ENCODE results near the gene LMX1B.
"Not testable (repeated sequence)": the region's sequence is repeated elsewhere in the genome, so short reads cannot be mapped to it uniquely, and the experiment has no call there.

Gene LMX1B

GRCh38 chr9:126613651-126614050 is at the start of gene LMX1B:
LMX1B (plus strand) TSS chr9:126613928; CDS start chr9:126614450, 522 bp downstream.
- DNase-seq = no peak

GRCh38 chr9:126564128-126564527 is 49.6 kb upstream of the LMX1B start:
- no peak for DNase-seq

- DNase-seq = no peak
Measured at GRCh38 chr9:126564716-126565115, 49.0 kb upstream of the LMX1B start.

- no peak for DNase-seq
Measured at GRCh38 chr9:126565336-126566128, 48.2 kb upstream of the LMX1B start.

GRCh38 chr9:126569036-126569435 is 44.7 kb upstream of the LMX1B start:
- DNase-seq = no peak

- DNase-seq = no peak
Measured at GRCh38 chr9:126578029-126578428, 35.7 kb upstream of the LMX1B start.

GRCh38 chr9:126580319-126580718 is 33.4 kb upstream of the LMX1B start:
- DNase-seq = not testable (repeated sequence)

- no peak for DNase-seq
Measured at GRCh38 chr9:126581893-126582292, 31.8 kb upstream of the LMX1B start.

GRCh38 chr9:126582427-126582826 is 31.3 kb upstream of the LMX1B start:
- DNase-seq = no peak

GRCh38 chr9:126583144-126583760 is 30.5 kb upstream of the LMX1B start:
- no peak for DNase-seq

- DNase-seq = no peak
Measured at GRCh38 chr9:126584611-126585010, 29.1 kb upstream of the LMX1B start.

GRCh38 chr9:126586236-126586635 is 27.5 kb upstream of the LMX1B start:
- DNase-seq = no peak

GRCh38 chr9:126587187-126588185 is 26.2 kb upstream of the LMX1B start:
- no peak for DNase-seq

- no peak for DNase-seq
Measured at GRCh38 chr9:126588491-126589168, 25.1 kb upstream of the LMX1B start.

- DNase-seq = no peak
Measured at GRCh38 chr9:126589349-126589748, 24.4 kb upstream of the LMX1B start.

- DNase-seq = no peak
Measured at GRCh38 chr9:126591083-126591482, 22.6 kb upstream of the LMX1B start.

- DNase-seq = no peak
Measured at GRCh38 chr9:126591922-126592321, 21.8 kb upstream of the LMX1B start.

GRCh38 chr9:126592461-126592860 is 21.3 kb upstream of the LMX1B start:
- no peak for DNase-seq

- no peak for DNase-seq
Measured at GRCh38 chr9:126595982-126596381, 17.7 kb upstream of the LMX1B start.

GRCh38 chr9:126599047-126599650 is 14.6 kb upstream of the LMX1B start:
- no peak for DNase-seq

GRCh38 chr9:126604059-126605055 is 9.4 kb upstream of the LMX1B start:
- no peak for DNase-seq

Measured in CD4-positive, alpha-beta T cell treated with Interleukin-17A for 1 hour (primary cell).